Skin of body (tissue), 2 donors: Measurements from ENCODE around the gene CMTM1. TPM values are rescaled to one million over a fixed set of nuclear protein-coding genes. Genes with fewer than 3 reads are reported as not detected.
"Not testable (repeated sequence)": the region's sequence is repeated elsewhere in the genome, so short reads cannot be mapped to it uniquely, and the experiment has no call there.

Experiments
- DNase-seq: peaks from one replicate; lab custom pipeline; 2025; lab: John Stamatoyannopoulos, UW
- total RNA-seq: library from RNA; depleted of rRNA; stranded (reverse); fragments of >200 nt; gene quantifications from one replicate; pipeline ENCODE4 v1.2.3, GENCODE V29; 2014

CMTM1 gene
- total RNA-seq, 1 donor from 2014 or later: 2.0 TPM

DNA sequence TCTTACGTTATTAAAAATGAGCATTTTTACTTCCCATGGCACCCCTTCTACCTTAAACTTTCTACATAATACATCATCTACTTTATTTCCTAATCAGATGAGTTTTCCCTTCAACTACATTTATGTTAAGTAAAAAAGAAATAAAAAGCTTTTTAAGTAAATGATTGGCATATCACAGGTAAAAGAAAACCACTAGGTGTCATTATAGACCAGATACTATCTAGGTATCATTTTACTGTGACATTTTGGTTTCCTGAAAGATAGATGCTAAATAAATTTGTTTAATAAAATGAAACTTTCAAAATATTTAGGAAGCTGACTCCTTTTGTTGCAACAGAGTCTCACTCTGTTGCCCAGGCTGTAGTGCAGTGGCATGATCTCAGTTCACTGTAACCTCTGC lies 3.8 kb upstream of the CMTM1 start:
- DNase-seq: no peak

DNA sequence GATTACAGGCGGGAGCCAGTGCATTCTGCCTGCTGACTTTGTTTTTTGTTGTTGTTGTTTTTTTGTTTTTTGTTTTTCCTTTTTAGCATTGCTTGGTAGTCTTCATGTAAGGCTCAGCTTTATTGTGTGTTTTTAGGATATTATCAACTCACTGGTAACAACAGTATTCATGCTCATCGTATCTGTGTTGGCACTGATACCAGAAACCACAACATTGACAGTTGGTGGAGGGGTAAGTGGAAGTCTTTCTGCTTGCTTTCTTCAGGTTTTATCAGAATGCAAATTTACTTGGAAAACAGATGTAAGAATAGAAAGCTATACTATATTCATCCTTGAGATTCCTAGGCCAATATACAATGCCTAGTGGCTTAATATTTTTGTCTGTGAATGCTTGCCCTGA lies 3.3 kb upstream of the CMTM1 start:
- no peak for DNase-seq

DNA sequence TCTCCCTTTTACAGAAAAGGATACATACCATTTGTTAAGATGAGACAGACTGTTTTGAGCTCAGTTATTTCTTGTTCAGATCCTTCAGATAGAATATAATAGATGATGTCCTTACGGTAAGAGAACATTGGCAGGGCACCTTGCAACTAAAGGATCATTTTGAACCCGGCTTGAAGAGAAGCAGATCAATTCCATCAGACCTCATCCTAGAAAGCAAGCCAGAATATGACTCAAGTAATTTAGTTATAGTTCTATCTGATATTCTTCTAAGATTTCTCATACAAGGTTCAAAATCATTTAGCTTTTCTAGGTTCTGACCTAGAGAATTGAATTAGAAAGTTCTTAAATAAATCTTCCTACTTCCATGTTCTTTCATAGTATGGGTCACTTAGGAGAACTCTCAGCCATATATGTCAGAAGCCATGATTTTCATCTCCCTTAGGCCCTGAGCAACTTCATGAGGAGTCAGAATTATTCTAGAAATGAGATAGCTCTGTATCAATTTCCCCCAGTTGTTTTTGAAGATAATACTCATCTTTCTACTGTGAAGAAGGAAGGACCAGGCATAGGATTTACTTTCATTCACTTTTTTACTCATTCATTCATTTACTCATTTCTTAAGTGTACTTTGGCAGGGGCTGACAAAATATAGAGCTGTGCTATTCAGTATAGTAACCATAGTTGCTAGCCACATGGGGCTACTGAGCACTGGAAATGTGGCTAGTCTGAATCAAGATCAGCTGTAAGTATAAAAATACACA lies 2.5 kb upstream of the CMTM1 start:
- no peak for DNase-seq

DNA sequence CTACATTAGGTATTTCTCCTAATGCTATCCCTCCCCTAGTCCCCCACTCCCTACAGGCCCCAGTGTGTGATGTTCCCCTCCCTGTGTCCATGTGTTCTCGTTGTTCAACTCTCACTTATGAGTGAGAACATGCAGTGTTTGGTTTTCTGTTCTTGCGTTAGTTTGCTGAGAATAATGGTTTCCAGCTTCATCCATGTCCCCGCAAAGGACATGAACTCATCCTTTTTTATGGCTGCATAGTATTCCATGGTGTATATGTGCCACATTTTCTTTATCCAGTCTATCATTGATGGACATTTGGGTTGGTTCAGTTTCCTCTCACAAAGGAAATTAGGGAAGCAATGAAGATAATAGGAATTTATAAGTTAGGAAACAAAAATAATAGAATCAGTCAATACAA lies 1.0 kb downstream of the CMTM1 start:
- not testable (repeated sequence) for DNase-seq

DNA sequence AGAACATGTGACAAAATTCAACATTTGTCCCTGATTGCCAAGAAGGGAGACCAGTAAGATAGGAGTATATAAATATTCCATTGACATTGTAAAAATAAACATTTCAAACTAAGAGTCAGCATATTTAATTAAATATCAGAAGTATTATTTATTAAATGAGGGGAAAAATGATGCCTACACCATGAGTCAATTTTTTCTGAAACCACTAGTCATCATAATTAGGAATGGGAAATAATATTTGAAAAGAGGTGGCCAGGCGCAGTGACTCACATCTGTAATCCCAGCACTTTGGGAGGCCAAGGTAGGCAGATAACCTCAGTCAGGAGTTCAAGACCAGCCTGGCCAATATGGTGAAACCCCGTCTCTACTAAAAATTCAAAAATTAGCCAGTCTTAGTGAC lies 2.1 kb downstream of the CMTM1 start:
- no peak for DNase-seq

DNA sequence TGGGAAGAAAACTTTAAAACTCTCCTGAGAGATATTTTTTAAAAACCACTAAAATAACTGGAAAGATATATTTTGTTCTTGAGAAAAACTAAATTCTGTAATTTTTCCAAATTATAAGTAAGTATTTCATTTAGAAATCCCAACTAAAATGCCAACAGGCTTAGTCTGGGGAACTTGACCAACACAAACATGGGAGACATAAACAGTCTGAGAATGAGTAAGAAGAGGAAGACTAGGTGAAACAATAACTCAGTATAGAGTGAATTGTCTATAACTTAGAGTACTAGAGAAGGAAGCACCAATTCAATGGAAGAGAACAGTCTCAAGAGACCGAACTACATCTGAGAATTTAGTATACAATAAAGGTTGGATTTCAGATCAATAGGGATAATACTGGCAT lies 2.9 kb downstream of the CMTM1 start:
- DNase-seq: no peak

DNA sequence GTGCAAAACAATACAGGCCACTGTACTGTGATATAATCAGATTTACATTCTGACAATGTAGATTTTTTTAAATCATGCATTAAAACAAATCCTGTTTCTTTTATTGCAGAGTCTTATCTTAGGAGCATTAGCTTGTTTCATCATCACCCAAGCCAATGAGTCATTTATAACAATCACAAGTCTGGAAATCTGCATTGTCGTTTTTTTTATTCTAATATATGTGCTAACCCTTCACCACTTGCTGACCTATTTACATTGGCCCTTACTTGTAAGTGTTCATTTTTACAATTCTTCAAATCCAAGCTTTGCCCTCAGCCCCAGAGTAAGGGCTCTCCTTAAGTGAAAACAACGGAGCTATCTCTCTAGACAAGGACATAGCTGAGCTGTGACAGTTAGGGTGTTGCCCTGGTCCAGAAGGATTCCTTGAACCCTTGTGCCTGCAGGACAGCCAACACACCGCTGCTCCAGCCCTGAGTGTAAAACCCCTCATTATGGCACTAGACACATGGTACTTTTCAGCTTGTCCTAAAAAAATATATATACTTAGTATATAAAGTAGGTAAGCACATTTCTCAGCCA lies 3.7 kb downstream of the CMTM1 start:
- DNase-seq: no peak

DNA sequence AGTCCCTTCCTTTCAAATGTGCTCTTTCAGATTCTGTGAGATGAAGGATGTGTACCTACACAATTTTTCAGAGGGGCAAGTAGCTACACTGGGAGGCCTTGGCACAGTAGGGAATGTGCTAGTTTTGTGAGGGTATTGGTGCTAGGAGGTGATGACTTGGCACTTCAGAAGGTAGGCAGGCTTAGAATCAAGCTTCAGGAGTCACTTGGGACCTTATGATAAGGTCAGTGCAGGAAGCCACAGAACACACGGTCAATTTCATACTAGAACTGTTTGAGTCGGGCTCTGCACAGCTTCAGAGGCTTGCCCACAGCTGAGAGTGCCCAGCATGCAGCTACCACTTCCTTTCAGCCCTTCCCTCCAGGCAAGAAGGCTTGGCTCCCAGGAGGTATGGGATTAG lies 6.1 kb downstream of the CMTM1 start:
- DNase-seq: no peak

DNA sequence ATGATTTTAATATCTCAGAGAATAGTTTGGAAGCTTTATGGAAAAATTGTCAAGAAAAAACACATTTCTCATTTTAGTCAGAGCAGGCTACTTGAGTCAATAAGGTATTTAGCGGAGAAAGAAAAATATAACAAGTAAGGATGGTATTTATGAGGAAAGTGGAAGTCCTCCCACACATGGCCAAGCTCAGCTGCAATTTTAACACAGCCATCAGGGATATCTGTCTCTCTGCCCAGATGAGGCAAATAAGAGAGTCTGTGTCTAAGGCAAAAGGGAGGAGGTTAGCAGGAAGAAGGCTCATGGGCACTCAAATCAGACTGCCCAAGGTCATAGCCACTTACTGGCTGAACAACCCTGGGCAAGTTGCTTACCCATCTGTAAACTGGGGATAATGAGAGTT lies 7.8 kb downstream of the CMTM1 start:
- DNase-seq: no peak

DNA sequence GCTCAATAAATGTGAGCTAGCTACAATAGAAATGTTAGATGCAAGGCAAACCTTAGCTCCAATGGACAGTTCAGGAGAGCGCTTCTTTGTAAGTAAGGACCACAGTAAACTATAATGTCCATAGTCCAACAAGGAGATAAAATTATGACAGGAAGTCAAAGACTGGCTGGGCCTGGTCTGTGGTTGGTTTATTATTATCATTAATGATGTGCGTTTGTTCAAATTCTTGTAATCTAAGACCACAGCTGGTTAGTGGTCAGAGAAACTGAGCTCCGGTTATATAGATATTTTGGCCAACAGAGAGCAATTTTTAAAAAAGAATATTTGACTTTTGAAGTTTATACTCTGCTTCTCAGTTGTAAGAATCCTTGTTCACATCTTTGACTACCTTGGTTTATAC lies 8.3 kb downstream of the CMTM1 start:
- no peak for DNase-seq

DNA sequence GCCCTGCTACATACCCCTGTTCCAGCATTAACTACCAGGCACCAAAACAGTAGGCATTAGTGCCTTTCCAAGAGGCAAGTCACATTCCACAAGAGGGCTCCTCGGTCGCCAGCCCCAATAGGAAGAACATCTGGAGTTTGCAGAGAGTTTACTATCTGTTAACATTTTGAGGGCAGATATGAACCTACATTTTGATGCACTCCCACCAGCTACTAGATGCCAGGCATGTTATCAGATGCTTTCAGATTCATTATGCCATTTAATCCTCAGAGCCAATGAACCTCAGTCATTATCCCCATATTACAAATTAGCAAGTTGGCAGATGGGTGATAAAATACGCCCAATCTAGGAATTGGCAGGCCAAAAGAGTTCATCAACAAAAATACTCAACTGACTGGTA lies 8.8 kb downstream of the CMTM1 start:
- DNase-seq: no peak

DNA sequence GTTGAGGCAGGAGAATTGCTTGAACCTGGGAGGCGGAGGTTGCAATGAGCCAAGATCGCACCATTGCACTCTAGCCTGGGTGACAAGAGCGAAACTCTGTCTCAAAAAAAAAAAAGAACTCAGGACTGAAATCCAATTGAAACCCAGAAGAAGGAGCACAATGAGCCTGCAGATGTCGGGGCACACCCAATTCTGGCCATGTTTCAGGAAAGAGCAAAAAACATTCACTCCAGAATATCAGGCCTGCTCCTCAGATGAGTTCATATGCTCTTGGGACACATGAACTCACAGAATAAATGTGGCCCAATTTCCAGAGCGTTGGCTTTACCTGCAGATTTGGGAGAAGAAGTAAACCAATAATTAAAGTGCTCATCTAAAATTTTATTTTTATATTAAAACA lies 10.1 kb downstream of the CMTM1 start:
- no peak for DNase-seq

DNA sequence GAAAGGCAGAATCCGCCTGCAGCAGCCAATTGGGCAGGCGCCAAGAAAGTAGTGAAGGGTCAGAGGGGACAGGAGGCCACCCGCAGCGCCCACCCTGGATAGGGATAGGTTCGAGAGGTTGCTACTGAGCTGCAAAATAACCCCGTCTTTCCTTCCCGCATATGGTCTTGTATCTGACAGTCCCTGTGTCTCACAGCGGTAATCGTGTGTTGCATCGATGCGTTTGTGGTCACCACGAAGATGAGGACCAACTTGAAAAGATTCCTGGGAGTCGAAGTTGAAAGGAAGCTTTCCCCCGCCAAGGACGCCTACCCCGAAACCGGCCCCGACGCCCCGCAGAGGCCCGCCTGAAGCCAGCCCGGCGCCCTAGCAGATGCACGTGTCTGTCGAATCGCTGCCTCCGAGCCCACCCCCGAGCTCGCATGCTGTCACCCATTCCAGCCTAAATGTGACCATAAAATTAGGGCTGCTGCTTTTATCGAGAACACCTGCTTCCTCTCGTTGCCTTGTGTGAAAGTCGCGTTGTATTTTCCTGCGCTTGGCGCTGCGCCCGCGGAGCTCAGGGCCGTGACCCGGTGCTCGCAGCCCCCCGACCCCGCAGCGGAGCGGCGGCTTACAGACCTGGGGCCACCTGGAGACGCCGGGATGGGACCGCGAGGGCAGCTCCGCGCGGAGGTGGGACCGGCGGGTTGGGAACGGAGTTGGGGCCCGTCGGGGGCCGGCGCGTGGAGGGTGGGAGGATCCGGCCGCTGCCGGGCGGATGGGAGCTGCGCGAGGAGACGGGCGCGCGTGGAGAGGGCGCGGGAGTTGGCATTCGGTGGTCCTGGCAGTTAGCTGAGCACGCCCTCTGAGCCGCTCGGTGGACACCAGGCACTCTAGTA lies 12.7 kb downstream of the CMTM1 start, which contains the start of gene CMTM2:
TSS of gene CMTM2 (plus strand) at position 813 of the 881 bp plus-strand sequence. CDS start 145 bp downstream, outside the sequence.
- DNase-seq: peak; percentile 17

DNA sequence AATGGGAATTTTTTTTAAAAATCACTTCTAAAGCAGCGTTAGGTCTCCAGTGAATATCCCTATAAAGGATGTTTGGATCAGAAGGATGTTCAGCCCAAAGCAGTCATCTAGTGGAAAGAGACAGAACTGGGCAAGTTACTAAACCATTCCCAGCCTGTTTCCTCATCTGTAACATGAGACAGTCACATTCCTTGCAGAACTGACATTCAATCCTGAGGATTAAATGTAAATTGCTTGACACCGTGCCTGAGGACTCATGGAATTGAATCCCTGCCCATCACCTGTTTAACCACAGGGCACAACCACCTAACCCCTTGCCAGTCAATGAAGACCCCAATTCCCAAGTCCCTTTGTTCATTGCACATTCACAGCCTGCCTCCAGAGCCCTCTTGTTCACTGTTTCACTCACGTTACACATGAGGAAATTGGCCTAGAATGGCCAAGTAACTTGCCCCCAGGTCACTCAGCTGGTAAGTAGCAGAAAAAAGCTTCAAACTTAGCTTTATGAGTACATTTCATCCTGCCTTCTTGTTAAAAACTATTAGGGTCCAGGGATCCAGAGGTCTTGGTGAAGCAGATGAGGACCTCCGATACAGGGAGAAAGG lies 14.5 kb downstream of the CMTM1 start:
- DNase-seq: no peak

DNA sequence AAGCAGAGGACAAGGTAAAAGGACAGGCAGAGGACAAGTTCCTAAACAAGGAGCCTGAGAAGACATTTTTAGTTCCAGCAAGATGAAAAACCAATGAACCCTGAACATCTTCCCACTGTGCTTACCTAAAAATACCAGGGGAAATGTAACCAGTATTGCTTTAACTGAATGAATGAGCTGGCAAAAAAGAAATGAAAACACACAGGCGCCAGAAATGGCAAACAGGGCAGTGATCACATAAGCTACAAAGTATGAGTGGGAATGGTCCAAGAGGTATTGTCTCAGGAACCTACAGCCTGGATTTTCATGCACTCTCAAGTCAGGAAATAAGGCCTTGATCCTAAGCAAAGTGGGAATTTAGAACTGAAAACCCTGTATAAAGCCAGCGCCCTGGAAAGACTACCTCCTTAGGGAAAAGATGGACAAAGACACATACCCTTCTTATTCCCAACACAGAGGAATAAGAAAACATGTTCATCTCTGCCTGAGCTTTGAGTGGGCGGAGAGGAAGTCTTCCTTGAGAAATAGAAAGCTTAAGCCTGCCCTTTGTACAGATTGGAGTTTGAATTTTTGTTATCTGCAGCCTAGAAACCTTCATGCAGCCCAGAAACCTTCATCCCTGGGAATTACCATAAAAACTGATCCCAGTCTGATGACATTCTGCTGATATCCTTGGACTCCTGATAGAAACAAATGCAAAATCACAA lies 15.2 kb downstream of the CMTM1 start:
- DNase-seq: no peak

DNA sequence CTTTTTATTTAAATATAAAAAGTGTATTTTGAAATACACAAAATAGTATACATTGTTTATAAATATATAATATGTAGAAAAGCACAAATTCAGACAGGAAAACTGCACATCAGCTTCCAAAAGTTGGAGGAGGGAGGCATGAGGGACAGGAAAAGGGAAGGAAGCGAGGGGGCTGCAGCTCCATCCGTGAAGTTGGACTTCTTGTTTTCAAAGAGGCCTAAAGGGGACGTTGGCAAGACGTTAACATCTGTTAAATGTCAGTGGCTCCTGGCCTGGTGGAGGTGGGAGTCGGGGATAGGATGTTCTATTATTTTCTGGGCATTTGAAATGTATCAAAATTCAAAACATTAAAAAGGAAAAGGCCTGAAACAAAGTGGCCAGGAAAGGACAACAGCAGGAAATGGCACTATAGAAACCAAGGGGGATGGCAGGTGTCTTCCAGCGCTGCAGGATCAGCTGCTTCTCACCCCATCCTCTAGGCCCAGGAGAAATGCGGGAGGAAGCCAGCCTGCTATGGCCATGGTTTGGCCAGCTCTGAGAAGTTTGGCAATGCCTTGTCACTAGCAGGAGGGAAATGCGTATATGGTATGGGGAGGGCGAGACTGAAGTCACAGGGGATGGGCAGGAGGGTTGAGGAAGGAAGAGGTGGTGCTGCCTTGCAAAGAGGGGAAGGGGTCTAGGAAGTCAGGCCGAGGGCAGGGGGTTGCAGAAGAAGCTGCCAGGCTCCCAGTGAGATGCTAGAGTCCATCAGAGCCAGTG lies 19.4 kb downstream of the CMTM1 start:
- no peak for DNase-seq

DNA sequence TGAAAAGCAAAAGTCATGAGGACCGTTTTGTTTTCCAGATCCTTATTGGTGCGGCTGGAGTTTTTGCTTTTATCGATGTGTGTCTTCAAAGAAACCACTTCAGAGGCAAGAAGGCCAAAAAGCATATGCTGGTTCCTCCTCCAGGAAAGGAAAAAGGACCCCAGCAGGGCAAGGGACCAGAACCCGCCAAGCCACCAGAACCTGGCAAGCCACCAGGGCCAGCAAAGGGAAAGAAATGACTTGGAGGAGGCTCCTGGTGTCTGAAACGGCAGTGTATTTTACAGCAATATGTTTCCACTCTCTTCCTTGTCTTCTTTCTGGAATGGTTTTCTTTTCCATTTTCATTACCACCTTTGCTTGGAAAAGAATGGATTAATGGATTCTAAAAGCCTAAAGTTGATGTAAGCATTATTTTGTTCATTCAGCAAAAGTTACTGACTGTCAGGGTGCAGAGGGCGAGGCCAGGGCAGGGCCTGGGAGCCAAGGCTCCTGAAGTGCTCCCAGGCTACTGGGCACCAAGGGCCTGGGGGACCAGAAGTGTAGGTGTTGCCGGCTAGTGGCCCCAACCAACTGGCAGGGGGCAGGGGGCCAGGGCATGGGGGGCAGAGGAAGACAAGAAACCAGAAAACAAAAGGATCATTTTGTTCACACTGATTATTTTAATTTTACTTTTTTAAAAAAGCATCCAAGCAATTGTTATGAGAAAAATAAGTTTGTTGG lies 21.8 kb downstream of the CMTM1 start:
- DNase-seq: no peak

DNA sequence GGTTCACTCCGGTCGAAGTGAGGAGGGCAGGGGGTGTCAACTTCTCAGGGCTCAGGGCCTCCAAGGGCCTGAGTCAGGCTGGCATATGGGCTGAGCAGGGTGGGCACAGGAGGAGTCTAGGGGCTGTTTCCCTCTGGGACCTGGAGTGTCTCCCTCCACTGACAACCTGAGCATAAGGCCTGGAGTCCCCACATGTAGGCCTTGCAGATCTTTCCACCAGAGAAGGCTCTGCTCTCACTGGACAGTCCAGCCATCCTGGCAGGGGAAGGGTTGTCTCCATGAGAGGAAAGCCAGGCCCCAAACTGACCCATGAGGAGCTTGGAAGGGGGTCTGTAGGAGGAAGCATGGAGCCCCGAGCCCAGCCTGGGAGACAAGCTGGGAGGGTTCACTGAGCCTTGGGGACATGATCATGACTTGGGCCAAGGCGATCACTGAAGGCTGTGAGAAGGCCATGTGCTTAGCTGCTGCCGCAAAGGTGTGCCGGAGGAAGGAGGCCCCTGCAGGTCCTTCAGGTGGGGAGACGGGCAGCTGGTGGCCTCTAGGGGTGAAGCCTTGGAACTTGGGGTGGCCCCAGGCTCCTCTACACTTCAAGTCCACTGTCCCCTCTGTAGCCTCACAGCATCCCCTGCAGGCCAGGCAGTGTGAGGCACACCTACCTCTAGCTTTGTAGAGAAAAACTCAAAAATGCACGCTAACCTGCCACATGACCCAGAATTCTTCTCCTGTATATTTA lies 22.9 kb downstream of the CMTM1 start:
- DNase-seq: no peak

DNA sequence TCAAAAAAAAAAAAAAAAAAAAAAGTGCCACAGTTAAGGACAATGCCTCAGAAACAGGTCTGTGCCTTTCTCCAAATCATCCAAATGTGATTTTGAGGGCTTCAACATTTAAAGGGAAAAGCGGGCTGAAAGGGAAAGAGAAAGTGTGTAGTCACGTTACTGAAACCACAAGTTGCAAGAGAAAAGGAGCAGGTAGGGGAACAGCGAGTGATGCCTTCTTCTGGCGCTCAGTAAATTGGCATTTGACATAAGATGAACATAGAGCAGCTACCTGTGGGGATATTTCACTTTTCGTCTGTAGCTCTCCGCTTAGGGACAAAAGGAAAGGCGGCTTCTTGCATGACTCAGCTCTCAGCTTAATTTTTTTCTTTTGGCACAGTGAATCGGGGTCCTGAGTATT lies 24.1 kb downstream of the CMTM1 start:
- DNase-seq: no peak
